Activated naive CD4-positive, alpha-beta T cell treated with anti-CD3 and anti-CD28 coated beads, Interleukin-2, amount 50 U/mL, for 72 hours (primary cell): ENCODE data around the gene BRD9. TPM values are rescaled to one million over a fixed set of nuclear protein-coding genes. Genes with fewer than 3 reads are reported as not detected.
A peak's percentile ranks its signal among the peaks of the same experiment; 100 is the strongest.
"Not testable (repeated sequence)": the region's sequence is repeated elsewhere in the genome, so short reads cannot be mapped to it uniquely, and the experiment has no call there.

ENCODE experiments used
- ATAC-seq, 2 donors: fragments of 150-1000 bp; cut with Tn5 transposase; 2 replicates each; pipeline ENCODE4 v1.10.0; 2021; ENCODE audit warnings: mild to moderate bottlenecking in 2 of 2, moderate library complexity in 2 of 2
- DNase-seq, 2 donors: peaks; one replicate each; pipeline ENCODE4 v3.0.0; 2021 to 2022; ENCODE audit warnings: low spot score in 2 of 2
- H3K27ac Mint-ChIP-seq, 2 donors: one replicate each; pipeline ENCODE4 v1.8.0; 2022; ENCODE audit warnings: mild to moderate bottlenecking in 2 of 2, mixed read lengths in 2 of 2
- H3K36me3 Mint-ChIP-seq, 2 donors: one replicate each; pipeline ENCODE4 v1.8.0; 2022; ENCODE audit warnings: mixed read lengths in 2 of 2
- H3K9me3 Mint-ChIP-seq, 2 donors: one replicate each; pipeline ENCODE4 v1.8.0; 2022; ENCODE audit warnings: mixed read lengths in 2 of 2
- total RNA-seq, 2 donors: library from RNA; stranded (reverse); gene quantifications; one replicate each; pipeline ENCODE4 v1.2.3, GENCODE V29; 2022

Gene BRD9
- total RNA-seq, 2 donors from 2014 or later, result 60.4 to 61.7 TPM

GRCh38 chr5:929182-929581, 36.6 kb upstream of the BRD9 start:
- H3K36me3 Mint-ChIP-seq, ATAC-seq, H3K9me3 Mint-ChIP-seq, H3K27ac Mint-ChIP-seq: not testable (repeated sequence)
- DNase-seq, result peak in 1 of 2 donors; percentile 18

GRCh38 chr5:927172-928015, 34.8 kb upstream of the BRD9 start:
- no peaks in the 10 kb centered on the region for H3K9me3 Mint-ChIP-seq
- DNase-seq (no peak), ATAC-seq (no peak)
- no peak overlapping the region for H3K27ac Mint-ChIP-seq
- H3K36me3 Mint-ChIP-seq, result peaks cover 4 to 6% of the 10 kb centered on the region in 2 donors

GRCh38 chr5:926417-927171, 34.0 kb upstream of the BRD9 start:
- ATAC-seq, result peak in 1 of 2 donors; percentile 59
- Mint-ChIP-seq H3K9me3 (no peaks in the 10 kb centered on the region), H3K27ac (no peak overlapping the region), H3K36me3 (peaks cover 4 to 6% of the 10 kb centered on the region in 2 donors)
- peak in 1 of 2 donors; percentile 50 for DNase-seq

- ATAC-seq (peak; percentile 85 to 93), DNase-seq (peak; percentile 80 to 81)
- Mint-ChIP-seq H3K27ac (peak overlapping the region; percentile 13 to 79), H3K9me3 (no peaks in the 10 kb centered on the region), H3K36me3 (peaks cover 4 to 7% of the 10 kb centered on the region in 2 donors)
These were observed 30.8 kb upstream of the BRD9 start for GRCh38 chr5:923281-923873.

DNA sequence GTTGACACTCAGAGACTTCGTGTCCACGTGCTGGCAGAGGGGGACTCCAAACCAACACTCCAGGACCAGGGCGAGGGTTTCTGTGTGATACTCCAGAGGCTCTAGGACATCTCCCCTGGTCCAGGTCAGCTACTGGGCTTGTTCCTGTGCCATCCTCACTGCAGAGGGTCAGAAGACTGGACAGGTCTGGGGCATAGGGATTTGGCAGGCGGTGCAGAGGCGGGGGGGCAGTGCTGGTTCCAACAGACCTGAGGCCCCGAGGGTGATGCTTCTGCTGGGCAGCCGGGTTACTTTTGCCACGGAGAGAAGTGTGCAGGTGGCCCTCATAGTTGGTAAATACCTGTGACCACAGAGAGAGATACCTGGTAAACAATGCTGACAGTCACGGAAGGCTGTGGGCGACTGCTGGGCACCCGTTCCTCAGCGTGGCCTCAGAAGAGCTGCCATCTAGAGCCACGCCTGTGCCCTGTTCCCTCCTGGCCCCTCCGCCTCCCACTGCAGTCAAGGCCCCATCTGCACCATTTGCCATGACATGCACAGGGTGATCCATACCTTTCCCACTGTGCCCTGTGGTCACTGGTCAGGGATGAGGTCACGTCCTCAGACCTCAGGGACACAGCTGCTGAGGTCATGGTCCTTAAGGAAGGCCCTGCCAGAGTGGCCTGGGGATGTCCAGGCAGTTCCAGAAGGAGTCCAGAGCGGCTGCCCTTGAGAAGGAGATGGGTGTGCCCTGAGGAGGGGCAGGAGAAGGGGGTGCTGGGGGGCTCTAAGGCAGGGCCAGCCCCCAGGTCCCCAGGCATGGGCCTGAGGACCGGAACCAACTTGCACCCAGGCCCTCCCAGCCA, 30.1 kb upstream of the BRD9 start:
- DNase-seq, result no peak
- no peaks in the 10 kb centered on the region for H3K9me3 Mint-ChIP-seq
- no peak for ATAC-seq
- H3K36me3 Mint-ChIP-seq, result peaks cover 4 to 11% of the 10 kb centered on the region in 2 donors
- peak overlapping the region; percentile 13 to 79 for H3K27ac Mint-ChIP-seq

GRCh38 chr5:921456-922435, 29.1 kb upstream of the BRD9 start:
- H3K9me3 Mint-ChIP-seq, result no peaks in the 10 kb centered on the region
- peaks cover 4 to 11% of the 10 kb centered on the region in 2 donors for H3K36me3 Mint-ChIP-seq
- H3K27ac Mint-ChIP-seq, result no peak overlapping the region
- ATAC-seq, result no peak
- DNase-seq, result no peak

DNA sequence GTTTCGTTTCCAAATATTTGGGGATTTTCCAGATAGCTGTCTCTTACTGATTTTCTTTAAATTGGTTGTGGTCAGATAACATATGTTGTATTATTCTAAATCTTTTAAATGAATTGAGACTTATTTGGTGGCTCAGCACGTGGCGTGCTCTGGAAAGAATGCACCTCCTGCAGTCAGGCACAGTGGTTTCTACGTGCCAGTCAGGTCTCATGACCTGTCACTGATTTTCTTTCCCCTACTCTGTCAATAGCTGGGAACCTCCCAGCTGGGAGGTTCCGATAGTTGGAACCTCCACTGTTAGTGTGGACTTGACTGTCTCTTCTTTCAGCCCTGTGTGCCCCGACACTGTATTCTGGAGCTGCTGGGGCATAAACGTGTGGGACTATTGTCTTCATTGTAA, 27.7 kb upstream of the BRD9 start:
- DNase-seq (no peak), ATAC-seq (no peak)
- Mint-ChIP-seq H3K9me3 (no peaks in the 10 kb centered on the region), H3K27ac (no peak overlapping the region), H3K36me3 (peaks cover 0 to 6% of the 10 kb centered on the region in 2 donors)

GRCh38 chr5:919356-920000, 26.9 kb upstream of the BRD9 start:
- Mint-ChIP-seq H3K9me3 (no peaks in the 10 kb centered on the region), H3K36me3 (peaks cover 6 to 11% of the 10 kb centered on the region in 2 donors), H3K27ac (no peak overlapping the region)
- DNase-seq (no peak), ATAC-seq (no peak)

GRCh38 chr5:918717-919116, 26.1 kb upstream of the BRD9 start:
- H3K36me3 Mint-ChIP-seq, result peaks cover 13 to 19% of the 10 kb centered on the region in 2 donors
- not testable (repeated sequence) for ATAC-seq, H3K27ac Mint-ChIP-seq, DNase-seq, H3K9me3 Mint-ChIP-seq

- Mint-ChIP-seq H3K36me3 (peaks cover 30% of the 10 kb centered on the region in 2 donors), H3K27ac (no peak overlapping the region), H3K9me3 (no peaks in the 10 kb centered on the region)
- no peak for DNase-seq
- ATAC-seq, result no peak
These were observed 24.1 kb upstream of the BRD9 start for GRCh38 chr5:916441-917293.

DNA sequence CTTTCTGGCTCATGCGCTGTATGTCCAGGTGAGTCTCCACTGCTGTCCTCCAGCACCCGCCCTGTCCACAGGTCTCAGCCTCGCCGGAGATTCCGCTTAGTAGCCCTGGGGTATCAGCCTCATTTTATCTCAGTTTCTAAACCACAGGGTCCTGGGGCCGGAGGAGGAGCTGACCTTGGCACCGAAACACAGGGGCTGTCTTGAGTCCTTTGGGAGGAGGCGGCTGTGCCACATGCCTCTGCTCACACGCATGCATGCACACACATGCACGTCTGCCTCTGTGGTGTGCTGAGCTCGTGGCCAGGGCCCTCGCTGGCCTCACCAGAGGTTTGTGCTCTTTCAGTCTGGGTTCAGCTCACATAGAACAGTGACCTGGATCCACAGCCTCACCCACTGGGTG, 23.3 kb upstream of the BRD9 start:
- no peak overlapping the region for H3K27ac Mint-ChIP-seq
- no peaks in the 10 kb centered on the region for H3K9me3 Mint-ChIP-seq
- peaks cover 30% of the 10 kb centered on the region in 2 donors for H3K36me3 Mint-ChIP-seq
- ATAC-seq (no peak), DNase-seq (no peak)

DNA sequence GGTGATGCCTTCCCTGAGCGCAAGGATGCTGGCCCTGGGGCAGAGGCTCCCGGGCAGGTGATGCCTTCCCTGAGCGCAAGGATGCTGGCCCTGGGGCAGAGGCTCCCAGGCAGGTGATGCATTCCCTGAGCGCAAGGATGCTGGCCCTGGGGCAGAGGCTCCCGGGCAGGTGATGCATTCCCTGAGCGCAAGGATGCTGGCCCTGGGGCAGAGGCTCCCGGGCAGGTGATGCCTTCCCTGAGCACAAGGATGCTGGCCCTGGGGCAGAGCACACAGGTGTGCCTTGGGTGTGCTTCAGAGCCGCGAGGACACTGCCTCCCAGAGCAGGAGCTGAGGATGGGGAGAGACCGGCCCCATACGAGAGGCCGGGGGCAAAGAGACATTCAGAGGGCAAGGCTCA, 22.7 kb upstream of the BRD9 start:
- not testable (repeated sequence) for ATAC-seq, DNase-seq, H3K27ac Mint-ChIP-seq, H3K9me3 Mint-ChIP-seq
- peaks cover 30% of the 10 kb centered on the region in 2 donors for H3K36me3 Mint-ChIP-seq

- ATAC-seq (no peak), DNase-seq (peak in 1 of 2 donors; percentile 43)
- Mint-ChIP-seq H3K9me3 (no peaks in the 10 kb centered on the region), H3K36me3 (peaks cover 30% of the 10 kb centered on the region in 2 donors), H3K27ac (peak overlapping the region; percentile 77 to 93)
These were observed 22.0 kb upstream of the BRD9 start for GRCh38 chr5:914612-915011.

DNA sequence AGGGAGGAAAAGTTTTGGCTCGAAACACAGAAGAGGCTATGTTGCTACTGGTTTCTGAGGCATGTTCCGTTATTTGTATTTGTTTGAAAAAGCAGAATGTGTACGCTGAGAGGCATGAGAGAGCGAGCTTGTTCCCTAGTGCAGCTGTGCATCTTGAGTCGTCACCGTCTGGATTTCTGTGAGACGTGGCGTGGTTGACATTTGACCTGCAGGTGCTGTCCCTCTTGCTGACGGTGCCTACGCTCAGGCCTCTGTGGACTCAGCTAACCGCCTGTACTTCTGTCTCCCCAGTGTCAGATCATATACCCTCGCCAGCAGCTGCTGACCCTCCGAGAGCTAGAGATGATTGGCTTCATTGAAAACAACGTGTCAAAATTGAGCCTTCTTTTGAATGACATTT, 21.6 kb upstream of the BRD9 start:
- Mint-ChIP-seq H3K27ac (peak overlapping the region; percentile 77 to 93), H3K36me3 (peaks cover 30 to 33% of the 10 kb centered on the region in 2 donors), H3K9me3 (no peaks in the 10 kb centered on the region)
- ATAC-seq (no peak), DNase-seq (peak in 1 of 2 donors; percentile 44)
